Astrocyte (in vitro differentiated cells and primary cell): Measurements from ENCODE around the gene IFT27.

ENCODE experiments used
- EZH2 ChIP-seq: IDR thresholded peaks from 2 replicates; pipeline ENCODE4 v1.6.1; 2012; ENCODE audit warnings: mild to moderate bottlenecking, low read length, inconsistent platforms; ENCODE audit not compliant: insufficient read depth
- TF ChIP-seq, protein P1 (sequence below): IDR thresholded peaks from 2 replicates; pipeline ENCODE4 v1.5.1; 2011; ENCODE audit warnings: low read depth, mild to moderate bottlenecking, inconsistent platforms, low read length, moderate library complexity; ENCODE audit not compliant: insufficient read depth

DNA sequence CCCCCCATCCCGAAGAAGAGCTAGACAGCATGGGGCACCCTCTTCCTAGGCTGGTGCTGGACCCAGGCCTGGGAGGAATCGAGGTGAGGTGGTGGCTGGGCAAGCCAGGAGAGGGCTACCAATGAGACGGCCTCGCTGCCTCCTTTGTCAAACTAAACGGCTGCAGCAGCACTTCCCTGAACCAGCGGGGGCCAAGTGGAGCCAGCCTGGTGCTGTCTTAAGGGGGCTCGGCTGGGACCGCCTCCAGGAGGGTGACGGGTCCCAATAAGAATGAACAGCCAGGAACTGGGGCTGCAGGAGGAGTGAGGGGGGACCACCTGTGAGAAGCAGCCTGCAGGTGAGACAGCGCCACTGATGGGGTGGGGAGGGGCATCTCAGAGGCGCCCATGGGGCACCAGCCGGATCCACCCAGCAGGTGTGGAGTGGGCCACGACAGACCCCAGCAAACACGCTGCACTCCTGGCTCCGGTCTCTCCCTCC lies 17.1 kb downstream of the IFT27 start:
- TF ChIP-seq, protein P1, sequence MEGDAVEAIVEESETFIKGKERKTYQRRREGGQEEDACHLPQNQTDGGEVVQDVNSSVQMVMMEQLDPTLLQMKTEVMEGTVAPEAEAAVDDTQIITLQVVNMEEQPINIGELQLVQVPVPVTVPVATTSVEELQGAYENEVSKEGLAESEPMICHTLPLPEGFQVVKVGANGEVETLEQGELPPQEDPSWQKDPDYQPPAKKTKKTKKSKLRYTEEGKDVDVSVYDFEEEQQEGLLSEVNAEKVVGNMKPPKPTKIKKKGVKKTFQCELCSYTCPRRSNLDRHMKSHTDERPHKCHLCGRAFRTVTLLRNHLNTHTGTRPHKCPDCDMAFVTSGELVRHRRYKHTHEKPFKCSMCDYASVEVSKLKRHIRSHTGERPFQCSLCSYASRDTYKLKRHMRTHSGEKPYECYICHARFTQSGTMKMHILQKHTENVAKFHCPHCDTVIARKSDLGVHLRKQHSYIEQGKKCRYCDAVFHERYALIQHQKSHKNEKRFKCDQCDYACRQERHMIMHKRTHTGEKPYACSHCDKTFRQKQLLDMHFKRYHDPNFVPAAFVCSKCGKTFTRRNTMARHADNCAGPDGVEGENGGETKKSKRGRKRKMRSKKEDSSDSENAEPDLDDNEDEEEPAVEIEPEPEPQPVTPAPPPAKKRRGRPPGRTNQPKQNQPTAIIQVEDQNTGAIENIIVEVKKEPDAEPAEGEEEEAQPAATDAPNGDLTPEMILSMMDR = no peak
- TF ChIP-seq EZH2 = no peak
